WERI-Rb-1 (cell line): ENCODE results near the gene CALCA.

Source experiments
- DNase-seq: peaks from one replicate; pipeline ENCODE4 v3.0.0-alpha.2; 2020
- H3K27ac ChIP-seq: fragments of 250-450 bp; sonication (Bioruptor Pico); 2 replicates; pipeline ENCODE4 v1.5.1; 2020; ENCODE audit warnings: mild to moderate bottlenecking, moderate library complexity
- H3K27me3 ChIP-seq: fragments of 250-450 bp; sonication (Bioruptor Pico); 2 replicates; pipeline ENCODE4 v1.5.1; 2021; ENCODE audit warnings: mild to moderate bottlenecking, low read depth, moderate library complexity; ENCODE audit not compliant: insufficient read depth, severe bottlenecking
- H3K36me3 ChIP-seq: fragments of 250-450 bp; sonication (Bioruptor Pico); 2 replicates; pipeline ENCODE4 v1.5.1; 2020; ENCODE audit warnings: mild to moderate bottlenecking, moderate library complexity
- H3K4me3 ChIP-seq: 2 replicates; pipeline ENCODE4 v1.5.1; 2011; ENCODE audit warnings: low read depth, mild to moderate bottlenecking, control low read depth, low read length
- H3K9me3 ChIP-seq: fragments of 250-450 bp; sonication (Bioruptor Pico); 2 replicates; pipeline ENCODE4 v1.5.1; 2021; ENCODE audit warnings: mild to moderate bottlenecking, moderate library complexity; ENCODE audit not compliant: severe bottlenecking
- CTCF ChIP-seq: IDR thresholded peaks from 2 replicates; pipeline ENCODE4 v1.5.1; 2011; ENCODE audit warnings: low read depth, mild to moderate bottlenecking, control low read depth, inconsistent platforms, low read length

CALCA gene

GRCh38 chr11:14981507-14981906 is 9.4 kb upstream of the CALCA start:
- Histone ChIP-seq H3K9me3 (no peaks in the 10 kb centered on the region), H3K4me3 (no peak overlapping the region), H3K27ac (no peak overlapping the region), H3K27me3 (peaks cover 20% of the 10 kb centered on the region), H3K36me3 (no peaks in the 10 kb centered on the region)
- DNase-seq, result no peak
- TF ChIP-seq CTCF, result no peak

- TF ChIP-seq CTCF, result no peak
- H3K36me3 ChIP-seq, result no peaks in the 10 kb centered on the region
- DNase-seq, result no peak
Measured at GRCh38 chr11:14980854-14981253, 8.7 kb upstream of the CALCA start.

GRCh38 chr11:14977101-14977880 is 5.1 kb upstream of the CALCA start:
- H3K27ac ChIP-seq, result no peak overlapping the region
- H3K9me3 ChIP-seq, result no peaks in the 10 kb centered on the region
- H3K36me3 ChIP-seq, result no peaks in the 10 kb centered on the region
- no peak overlapping the region for H3K4me3 ChIP-seq
- DNase-seq, result no peak
- peaks cover 51% of the 10 kb centered on the region for H3K27me3 ChIP-seq
- TF ChIP-seq CTCF, result no peak

More at GRCh38 chr11:14980854-14981253, 8.7 kb upstream of the CALCA start:
- no peak overlapping the region for H3K4me3 ChIP-seq
- H3K27ac ChIP-seq, result no peak overlapping the region
- H3K27me3 ChIP-seq, result peaks cover 22% of the 10 kb centered on the region
- no peaks in the 10 kb centered on the region for H3K9me3 ChIP-seq

- H3K4me3 ChIP-seq, result no peak overlapping the region
- H3K9me3 ChIP-seq, result no peaks in the 10 kb centered on the region
- TF ChIP-seq CTCF, result no peak
- H3K36me3 ChIP-seq, result no peaks in the 10 kb centered on the region
- peaks cover 69% of the 10 kb centered on the region for H3K27me3 ChIP-seq
- no peak for DNase-seq
- H3K27ac ChIP-seq, result no peak overlapping the region
Measured at GRCh38 chr11:14975252-14975587, 3.1 kb upstream of the CALCA start.

- peak; percentile 52 for DNase-seq
Measured at GRCh38 chr11:14974515-14975251, 2.5 kb upstream of the CALCA start.

More at GRCh38 chr11:14974515-14975251, 2.5 kb upstream of the CALCA start:
- TF ChIP-seq CTCF, result peak; percentile 79
- no peaks in the 10 kb centered on the region for H3K9me3 ChIP-seq
- no peak overlapping the region for H3K4me3 ChIP-seq
- H3K27me3 ChIP-seq, result peaks cover 74% of the 10 kb centered on the region
- H3K27ac ChIP-seq, result no peak overlapping the region
- H3K36me3 ChIP-seq, result no peaks in the 10 kb centered on the region
